Jurkat, Clone E6-1 (cell line): ENCODE measurements around the gene INSYN2B.
"Not testable (repeated sequence)": the region's sequence is repeated elsewhere in the genome, so short reads cannot be mapped to it uniquely, and the experiment has no call there.

Source experiments
- DNase-seq: peaks from one replicate; pipeline ENCODE4 v3.0.0-alpha.2; 2011; ENCODE audit warnings: low read depth, low spot score
- H3K4me3 ChIP-seq: 2 replicates; pipeline ENCODE4 v1.5.1; 2011; ENCODE audit warnings: mild to moderate bottlenecking, low read length, control low read depth, moderate library complexity

Gene INSYN2B

GRCh38 chr5:169834540-169834939 is 145.8 kb downstream of the INSYN2B start:
- H3K4me3 ChIP-seq, DNase-seq: not testable (repeated sequence)

GRCh38 chr5:169833681-169834292 is 146.5 kb downstream of the INSYN2B start:
- not testable (repeated sequence) for H3K4me3 ChIP-seq, DNase-seq

GRCh38 chr5:169832845-169833244 is 147.4 kb downstream of the INSYN2B start:
- DNase-seq = no peak
- H3K4me3 ChIP-seq = no peak overlapping the region

GRCh38 chr5:169832304-169832703 is 148.0 kb downstream of the INSYN2B start:
- no peak for DNase-seq

GRCh38 chr5:169831331-169831730 is 149.0 kb downstream of the INSYN2B start:
- no peak for DNase-seq
- H3K4me3 ChIP-seq = no peak overlapping the region

More at GRCh38 chr5:169832304-169832703, 148.0 kb downstream of the INSYN2B start:
- no peak overlapping the region for H3K4me3 ChIP-seq

- no peak overlapping the region for H3K4me3 ChIP-seq
These were observed 151.9 kb downstream of the INSYN2B start for GRCh38 chr5:169828385-169828784.

GRCh38 chr5:169827769-169828168 is 152.5 kb downstream of the INSYN2B start:
- H3K4me3 ChIP-seq = no peak overlapping the region
- no peak for DNase-seq

More at GRCh38 chr5:169828385-169828784, 151.9 kb downstream of the INSYN2B start:
- no peak for DNase-seq

- no peak overlapping the region for H3K4me3 ChIP-seq
- no peak for DNase-seq
These were observed 153.7 kb downstream of the INSYN2B start for GRCh38 chr5:169826618-169827017.

- no peak overlapping the region for H3K4me3 ChIP-seq
- no peak for DNase-seq
These were observed 163.3 kb downstream of the INSYN2B start for GRCh38 chr5:169817031-169817430.

GRCh38 chr5:169814522-169814921 is 165.8 kb downstream of the INSYN2B start:
- no peak for DNase-seq
- no peak overlapping the region for H3K4me3 ChIP-seq
